RPMI7951 (cell line): ENCODE measurements around the gene TDRD5. TPM values are rescaled to one million over a fixed set of nuclear protein-coding genes. Genes with fewer than 3 reads are reported as not detected.
A peak's percentile ranks its signal among the peaks of the same experiment; 100 is the strongest.

Experiments used
- DNase-seq: peaks from one replicate; pipeline ENCODE4 v3.0.0-alpha.2; 2012; ENCODE audit warnings: low read depth
- total RNA-seq: library from RNA; depleted of rRNA; stranded (reverse); fragments of >200 nt; shearing (Covaris generic); gene quantifications from 2 replicates; pipeline ENCODE4 v1.2.3, GENCODE V29; 2014; rRNA removed

TDRD5 gene, protein sequence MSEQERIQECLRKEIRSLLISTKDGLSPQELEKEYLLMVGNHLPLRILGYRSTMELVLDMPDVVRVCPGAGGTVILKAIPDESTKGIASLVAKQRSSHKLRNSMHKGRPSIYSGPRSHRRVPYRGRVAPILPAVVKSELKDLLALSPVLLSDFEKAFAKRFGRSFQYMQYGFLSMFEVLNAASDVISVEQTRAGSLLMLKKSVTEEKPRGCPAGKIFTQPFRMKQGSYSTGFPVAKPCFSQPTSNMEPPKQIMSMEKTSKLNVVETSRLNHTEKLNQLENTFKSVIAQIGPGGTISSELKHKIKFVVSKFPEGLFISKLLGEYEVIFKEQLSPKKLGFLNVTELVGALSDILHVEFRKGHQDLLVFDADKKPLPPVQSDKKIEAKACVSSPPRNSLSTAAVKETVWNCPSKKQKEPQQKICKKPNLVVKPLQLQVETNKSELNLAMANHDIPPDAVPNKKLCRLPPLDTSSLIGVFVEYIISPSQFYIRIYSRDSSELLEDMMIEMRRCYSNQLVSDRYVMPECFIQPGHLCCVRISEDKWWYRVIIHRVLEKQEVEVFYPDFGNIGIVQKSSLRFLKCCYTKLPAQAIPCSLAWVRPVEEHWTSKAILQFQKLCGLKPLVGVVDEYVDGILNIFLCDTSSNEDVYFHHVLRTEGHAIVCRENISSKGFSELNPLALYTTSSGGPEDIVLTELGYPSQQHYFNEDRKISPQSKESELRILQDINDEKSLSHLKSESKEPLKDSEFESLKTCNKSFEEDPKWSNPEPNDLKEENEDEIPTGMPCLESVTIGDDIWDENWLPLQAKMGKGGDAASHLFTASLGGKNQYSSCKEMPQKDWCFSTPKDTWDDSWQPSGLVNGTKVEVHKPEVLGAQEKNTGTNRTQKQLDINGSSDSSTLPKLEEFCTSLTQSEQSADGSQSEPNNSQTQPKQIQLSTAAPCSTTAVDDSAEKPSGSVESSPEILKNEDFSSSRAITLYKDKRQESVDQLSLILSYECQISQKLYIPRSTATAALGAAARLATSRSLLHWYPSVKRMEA
- total RNA-seq: not detected in 2 replicates

DNA sequence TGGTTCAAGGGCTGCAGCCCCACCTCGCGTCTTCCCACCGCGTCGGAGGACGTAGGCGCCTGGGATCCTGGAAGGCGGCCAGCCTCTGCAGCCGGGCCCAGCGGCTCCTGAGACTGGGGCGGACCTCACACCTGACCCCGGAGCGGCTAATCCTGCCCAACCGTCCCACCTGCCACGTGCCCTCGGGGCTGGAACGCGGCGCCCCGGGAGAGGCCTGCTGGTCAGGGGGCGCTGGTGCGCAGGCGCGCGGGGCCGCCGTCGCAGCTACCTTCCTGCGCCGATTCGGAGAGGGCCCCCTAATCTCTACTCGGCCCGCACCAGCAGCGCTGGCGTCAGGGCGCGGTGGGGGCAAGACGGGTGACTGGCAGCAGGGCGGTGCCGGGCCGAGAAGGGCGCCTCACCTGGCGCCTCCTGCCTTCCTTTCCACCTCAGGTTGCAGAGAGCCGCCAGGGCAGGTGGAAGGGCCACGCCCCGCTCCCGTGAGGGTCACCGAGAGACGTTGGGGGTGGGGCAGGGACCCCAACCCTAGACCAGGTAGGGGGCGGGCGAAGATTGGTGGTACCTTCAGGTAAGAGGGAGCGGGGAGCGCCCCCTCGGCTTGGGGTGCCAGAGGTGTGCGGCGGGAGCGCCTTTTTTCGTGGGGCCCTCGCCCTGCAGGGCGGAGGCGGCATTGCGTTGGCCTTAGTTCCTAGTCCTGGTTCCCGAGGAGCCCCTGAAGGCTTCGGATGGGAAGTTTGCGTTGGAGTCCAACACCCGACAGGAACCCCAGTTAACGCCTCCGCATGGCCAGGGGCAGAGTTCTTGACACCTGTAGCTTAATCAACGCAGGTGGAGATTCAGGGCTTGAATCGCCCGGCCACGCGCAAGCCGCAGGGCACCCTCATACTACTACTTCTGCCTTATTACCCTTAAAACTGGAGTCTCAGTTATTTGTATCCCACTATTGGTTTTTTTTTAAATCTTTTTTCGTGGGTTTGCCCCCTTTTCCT, at the start of gene TDRD5:
Gene TDRD5 (plus strand): TSS at position 241 of the 989 bp plus-strand sequence. CDS start 784 bp downstream, outside the sequence.
- DNase-seq: no peak

- DNase-seq: no peak
These were observed 46.3 kb upstream of the TDRD5 start for GRCh38 chr1:179545321-179545720.

- DNase-seq: no peak
These were observed 44.6 kb upstream of the TDRD5 start for GRCh38 chr1:179547021-179547535.

DNA sequence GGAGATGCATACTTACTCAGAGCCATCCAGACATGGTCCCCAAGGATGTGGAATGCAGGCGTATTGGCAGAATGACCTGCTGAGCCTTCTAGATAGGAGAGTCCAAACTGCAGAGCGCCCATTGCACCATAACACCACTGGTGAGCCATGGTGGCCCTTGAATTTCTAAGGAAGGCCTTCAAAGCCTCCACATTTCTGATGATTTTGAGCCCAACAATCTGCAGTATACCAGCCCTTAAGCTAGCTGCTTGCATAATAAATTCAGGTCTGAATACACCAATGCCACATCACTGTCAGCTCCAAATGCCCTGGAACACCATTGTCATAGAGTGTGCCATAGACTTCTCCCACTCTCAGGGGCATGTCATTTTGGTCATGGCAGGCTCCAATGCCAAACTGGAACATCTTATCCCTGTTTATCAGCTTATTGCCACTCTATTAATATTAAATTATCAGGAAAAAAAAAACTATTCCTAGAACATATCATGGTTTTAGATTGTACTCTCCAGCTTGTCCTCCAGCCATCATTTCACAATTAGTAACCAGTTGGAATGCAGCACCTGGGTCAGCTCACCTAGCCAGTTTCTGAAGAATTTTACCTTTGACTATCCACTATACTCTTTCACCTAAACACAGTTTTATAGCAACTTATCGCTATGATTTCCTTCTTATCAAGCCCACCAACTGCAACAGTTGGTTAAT, 42.8 kb upstream of the TDRD5 start:
- no peak for DNase-seq

GRCh38 chr1:179549368-179549700, 42.3 kb upstream of the TDRD5 start:
- no peak for DNase-seq

- DNase-seq: peak; percentile 80
These were observed 40.6 kb upstream of the TDRD5 start for GRCh38 chr1:179550746-179551682.

DNA sequence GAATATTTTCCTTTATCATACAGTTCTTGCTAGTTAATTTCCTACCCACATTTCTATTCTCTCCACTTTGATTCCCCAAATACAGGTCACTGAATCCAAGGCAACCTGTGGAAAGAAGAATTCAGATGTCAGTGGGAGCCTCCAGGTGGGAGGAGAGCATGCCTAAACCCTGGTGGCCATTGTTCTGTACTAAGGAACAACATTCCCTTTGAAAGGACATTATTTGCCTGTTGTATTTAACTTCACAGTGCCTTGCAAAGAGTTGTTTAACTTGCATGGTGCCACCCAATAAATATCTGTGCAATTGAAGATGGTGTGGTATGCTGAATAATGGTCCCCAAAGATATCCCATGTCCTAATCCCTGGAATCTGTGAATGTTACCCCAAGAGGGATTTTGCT, 37.2 kb upstream of the TDRD5 start:
- no peak for DNase-seq

DNA sequence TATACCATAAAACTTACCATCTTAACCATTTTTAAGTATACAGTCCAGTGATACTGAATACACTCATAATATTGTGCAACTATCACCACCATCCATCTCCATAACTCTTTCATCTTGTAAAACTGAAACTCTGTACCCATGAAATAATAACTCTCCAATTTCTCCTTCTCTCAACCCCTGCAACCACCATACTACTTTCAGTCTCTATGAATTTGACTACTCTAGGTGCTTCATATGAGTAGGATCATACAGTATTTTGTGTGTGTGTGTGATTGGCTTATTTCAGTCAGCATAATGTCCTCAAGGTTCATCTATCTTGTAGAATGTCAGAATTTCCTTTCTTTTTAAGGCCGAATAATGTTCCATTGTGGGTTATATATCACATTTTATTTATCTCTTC, 33.6 kb upstream of the TDRD5 start:
- no peak for DNase-seq

DNA sequence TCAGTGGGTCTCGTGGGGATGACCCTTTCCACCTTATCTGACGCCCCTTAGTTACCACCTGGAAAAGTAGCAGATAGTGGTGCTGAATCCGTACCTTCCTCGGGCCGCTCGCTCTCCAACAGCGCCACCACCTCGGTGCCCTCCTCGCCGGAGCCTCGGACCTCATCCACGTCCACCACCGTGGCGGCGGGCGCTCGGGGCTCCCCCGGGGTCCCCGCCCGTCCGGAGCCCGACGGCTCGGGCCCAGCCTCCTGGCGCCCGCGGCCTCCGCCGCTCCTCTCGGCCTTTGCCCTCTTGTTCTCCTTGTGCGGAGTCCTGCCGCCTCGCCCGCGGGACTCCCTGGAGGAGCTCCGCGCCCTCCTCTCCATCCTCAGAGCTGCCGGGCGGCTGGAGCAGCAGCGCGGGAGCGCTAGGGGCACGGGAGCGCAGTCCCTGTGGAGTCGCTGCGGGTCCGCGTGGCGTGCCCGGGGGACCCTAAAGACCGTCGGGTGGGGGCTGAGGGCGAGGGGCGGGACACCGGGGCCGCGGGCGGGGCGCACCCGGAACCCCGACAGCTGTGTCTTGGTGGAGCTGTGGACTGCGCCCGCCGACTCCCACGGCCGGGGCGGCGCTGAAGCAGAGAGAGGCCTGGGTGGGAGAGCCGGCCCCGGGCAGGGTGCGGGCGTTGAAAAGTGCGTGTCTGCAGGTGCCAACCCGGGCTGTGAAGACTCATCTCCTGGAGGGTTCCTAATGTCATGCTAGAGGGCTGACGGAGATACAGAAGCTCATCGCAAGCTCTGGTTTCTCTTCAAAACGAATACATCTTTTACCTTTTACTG, 15.9 kb upstream of the TDRD5 start, which contains the start of gene NPHS2:
Gene NPHS2 (minus strand): TSS at position 452 of the 818 bp plus-strand sequence. CDS start 84 bp downstream, at position 368.
- no peak for DNase-seq

- DNase-seq: no peak
These were observed 15.1 kb upstream of the TDRD5 start for GRCh38 chr1:179576509-179576908.

GRCh38 chr1:179583771-179584320, 7.8 kb upstream of the TDRD5 start:
- no peak for DNase-seq

- DNase-seq: peak; percentile 42
These were observed 5.4 kb upstream of the TDRD5 start for GRCh38 chr1:179586107-179586823.

- no peak for DNase-seq
These were observed 4.3 kb upstream of the TDRD5 start for GRCh38 chr1:179587336-179587735.

- DNase-seq: no peak
These were observed 3.1 kb upstream of the TDRD5 start for GRCh38 chr1:179588425-179589024.

- DNase-seq: no peak
These were observed 2.1 kb upstream of the TDRD5 start for GRCh38 chr1:179589509-179589908.

GRCh38 chr1:179590671-179591070, 961 bp upstream of the TDRD5 start:
- DNase-seq: no peak

DNA sequence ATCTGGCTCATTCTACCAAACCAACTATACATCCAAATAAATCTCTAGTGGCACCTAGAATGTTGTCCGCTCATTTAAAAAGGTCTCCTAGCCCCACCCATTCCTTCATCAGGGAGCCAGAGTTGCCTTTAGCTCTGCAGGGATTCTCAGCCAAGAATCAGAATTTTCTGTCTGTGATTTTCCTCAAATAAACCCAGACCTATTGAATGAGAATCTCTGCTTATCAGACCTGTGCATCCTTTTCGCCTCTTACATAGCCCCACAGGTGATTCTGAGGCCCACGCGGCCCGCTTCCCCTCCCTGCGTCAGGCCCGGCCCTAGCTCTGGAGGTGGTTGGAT, 410 bp upstream of the TDRD5 start:
- no peak for DNase-seq
